ENCODE data around the gene USP15.
"Not testable (repeated sequence)": the region's sequence is repeated elsewhere in the genome, so short reads cannot be mapped to it uniquely, and the experiment has no call there.

The USP15 gene

GRCh38 chr12:62332598-62332997 is 72.4 kb downstream of the USP15 start:
- H3K27ac ChIP-seq (ENCODE audit: low read depth, low read length) = no peak overlapping the region
- H3K79me1 ChIP-seq (ENCODE audit: low read length) = no peaks in the 10 kb centered on the region
- no peaks in the 10 kb centered on the region for H3K79me2 ChIP-seq (ENCODE audit: control insufficient read depth, insufficient read depth, low read length)
- H3K27me3 ChIP-seq (ENCODE audit: insufficient read depth, low read length, poor library complexity) = no peaks in the 10 kb centered on the region
- no peak overlapping the region for H2BK15ac ChIP-seq (replicated peaks; ENCODE audit: low read depth)
- no peak overlapping the region for H3K4me2 ChIP-seq (ENCODE audit: low read length)
- no peak overlapping the region for H3K4ac ChIP-seq (ENCODE audit: low read depth, low read length)
- H3K4me3 ChIP-seq (ENCODE audit: low read length) = no peak overlapping the region
- no peak overlapping the region for H2AK5ac ChIP-seq (ENCODE audit: low read length)
- H3K9ac ChIP-seq (ENCODE audit: low read length) = no peak overlapping the region
- no peak overlapping the region for H4K5ac ChIP-seq (ENCODE audit: low read length)
- no peak for DNase-seq
- H3K56ac ChIP-seq (ENCODE audit: low read length) = no peak overlapping the region
- H3K23ac ChIP-seq (ENCODE audit: low read length) = no peak overlapping the region
- H2BK5ac ChIP-seq (ENCODE audit: low read length) = no peak overlapping the region
- no peak overlapping the region for H4K8ac ChIP-seq (ENCODE audit: low read depth, low read length)
- WGBS (ENCODE audit: extremely low coverage, insufficient coverage, low lambda C conversion rate) = no CpG with 5 or more reads among the region's 1 CpG
- H3K36me3 ChIP-seq (ENCODE audit: control insufficient read depth, insufficient read depth, low read length) = no peaks in the 10 kb centered on the region
- no peak overlapping the region for H3K18ac ChIP-seq (ENCODE audit: low read length)
- H2BK120ac ChIP-seq (ENCODE audit: low read depth, low read length) = no peak overlapping the region
- no peaks in the 10 kb centered on the region for H3K4me1 ChIP-seq (ENCODE audit: control insufficient read depth, low read depth, low read length)

GRCh38 chr12:62335057-62335456 is 74.9 kb downstream of the USP15 start:
- Histone ChIP-seq H2BK5ac (ENCODE audit: low read length) (no peak overlapping the region), H3K9ac (ENCODE audit: low read length) (no peak overlapping the region), H2AK5ac (ENCODE audit: low read length) (no peak overlapping the region), H2BK120ac (ENCODE audit: low read depth, low read length) (no peak overlapping the region), H3K36me3 (ENCODE audit: control insufficient read depth, insufficient read depth, low read length) (no peaks in the 10 kb centered on the region), H3K4me3 (ENCODE audit: low read length) (no peak overlapping the region), H3K79me2 (ENCODE audit: control insufficient read depth, insufficient read depth, low read length) (no peaks in the 10 kb centered on the region), H3K4me1 (ENCODE audit: control insufficient read depth, low read depth, low read length) (no peaks in the 10 kb centered on the region), H3K4me2 (ENCODE audit: low read length) (no peak overlapping the region), H3K56ac (ENCODE audit: low read length) (no peak overlapping the region), H3K79me1 (ENCODE audit: low read length) (no peaks in the 10 kb centered on the region), H4K5ac (ENCODE audit: low read length) (no peak overlapping the region), H3K4ac (ENCODE audit: low read depth, low read length) (no peak overlapping the region), H3K23ac (ENCODE audit: low read length) (no peak overlapping the region), H3K18ac (ENCODE audit: low read length) (no peak overlapping the region), H2BK15ac (replicated peaks; ENCODE audit: low read depth) (no peak overlapping the region), H3K27ac (ENCODE audit: low read depth, low read length) (no peak overlapping the region), H3K27me3 (ENCODE audit: insufficient read depth, low read length, poor library complexity) (no peaks in the 10 kb centered on the region), H4K8ac (ENCODE audit: low read depth, low read length) (no peak overlapping the region)
- no peak for DNase-seq
- no CpG with 5 or more reads among the region's 4 CpGs for WGBS (ENCODE audit: extremely low coverage, insufficient coverage, low lambda C conversion rate)

GRCh38 chr12:62335796-62336195 is 75.6 kb downstream of the USP15 start:
- no peaks in the 10 kb centered on the region for H3K79me1 ChIP-seq (ENCODE audit: low read length)
- no peaks in the 10 kb centered on the region for H3K79me2 ChIP-seq (ENCODE audit: control insufficient read depth, insufficient read depth, low read length)
- H3K36me3 ChIP-seq (ENCODE audit: control insufficient read depth, insufficient read depth, low read length) = no peaks in the 10 kb centered on the region
- H3K23ac ChIP-seq (ENCODE audit: low read length) = no peak overlapping the region
- no peak for DNase-seq
- no peak overlapping the region for H2AK5ac ChIP-seq (ENCODE audit: low read length)
- no peak overlapping the region for H3K4ac ChIP-seq (ENCODE audit: low read depth, low read length)
- H3K4me1 ChIP-seq (ENCODE audit: control insufficient read depth, low read depth, low read length) = no peaks in the 10 kb centered on the region
- H4K5ac ChIP-seq (ENCODE audit: low read length) = no peak overlapping the region
- H3K4me2 ChIP-seq (ENCODE audit: low read length) = no peak overlapping the region
- no peak overlapping the region for H3K4me3 ChIP-seq (ENCODE audit: low read length)
- no peak overlapping the region for H3K18ac ChIP-seq (ENCODE audit: low read length)
- H4K8ac ChIP-seq (ENCODE audit: low read depth, low read length) = no peak overlapping the region
- H3K56ac ChIP-seq (ENCODE audit: low read length) = no peak overlapping the region
- H3K27me3 ChIP-seq (ENCODE audit: insufficient read depth, low read length, poor library complexity) = no peaks in the 10 kb centered on the region
- H3K27ac ChIP-seq (ENCODE audit: low read depth, low read length) = no peak overlapping the region
- H3K9ac ChIP-seq (ENCODE audit: low read length) = no peak overlapping the region
- H2BK15ac ChIP-seq (replicated peaks; ENCODE audit: low read depth) = no peak overlapping the region
- WGBS (ENCODE audit: extremely low coverage, insufficient coverage, low lambda C conversion rate) = no CpG with 5 or more reads among the region's 3 CpGs
- no peak overlapping the region for H2BK120ac ChIP-seq (ENCODE audit: low read depth, low read length)
- no peak overlapping the region for H2BK5ac ChIP-seq (ENCODE audit: low read length)

- H3K18ac ChIP-seq (ENCODE audit: low read length); H2BK5ac ChIP-seq (ENCODE audit: low read length); H3K9ac ChIP-seq (ENCODE audit: low read length); H2BK120ac ChIP-seq (ENCODE audit: low read depth, low read length); H3K36me3 ChIP-seq (ENCODE audit: control insufficient read depth, insufficient read depth, low read length); H3K4me1 ChIP-seq (ENCODE audit: control insufficient read depth, low read depth, low read length); H3K4me3 ChIP-seq (ENCODE audit: low read length); H4K8ac ChIP-seq (ENCODE audit: low read depth, low read length); H3K4ac ChIP-seq (ENCODE audit: low read depth, low read length); H3K79me2 ChIP-seq (ENCODE audit: control insufficient read depth, insufficient read depth, low read length); DNase-seq; H3K56ac ChIP-seq (ENCODE audit: low read length); H3K4me2 ChIP-seq (ENCODE audit: low read length); H2BK15ac ChIP-seq (replicated peaks; ENCODE audit: low read depth); H4K5ac ChIP-seq (ENCODE audit: low read length); H3K79me1 ChIP-seq (ENCODE audit: low read length); H3K23ac ChIP-seq (ENCODE audit: low read length); H2AK5ac ChIP-seq (ENCODE audit: low read length); H3K27me3 ChIP-seq (ENCODE audit: insufficient read depth, low read length, poor library complexity); H3K27ac ChIP-seq (ENCODE audit: low read depth, low read length): not testable (repeated sequence)
Observed at GRCh38 chr12:62337643-62338042, 77.4 kb downstream of the USP15 start.

- not testable (repeated sequence) for H3K9ac ChIP-seq (ENCODE audit: low read length); H4K8ac ChIP-seq (ENCODE audit: low read depth, low read length); H4K5ac ChIP-seq (ENCODE audit: low read length); H2AK5ac ChIP-seq (ENCODE audit: low read length); H3K4ac ChIP-seq (ENCODE audit: low read depth, low read length); H3K4me1 ChIP-seq (ENCODE audit: control insufficient read depth, low read depth, low read length); H3K56ac ChIP-seq (ENCODE audit: low read length); H3K79me1 ChIP-seq (ENCODE audit: low read length); H3K79me2 ChIP-seq (ENCODE audit: control insufficient read depth, insufficient read depth, low read length); H3K23ac ChIP-seq (ENCODE audit: low read length); H3K27ac ChIP-seq (ENCODE audit: low read depth, low read length); H2BK15ac ChIP-seq (replicated peaks; ENCODE audit: low read depth); H3K27me3 ChIP-seq (ENCODE audit: insufficient read depth, low read length, poor library complexity); H3K36me3 ChIP-seq (ENCODE audit: control insufficient read depth, insufficient read depth, low read length); H3K18ac ChIP-seq (ENCODE audit: low read length); H3K4me3 ChIP-seq (ENCODE audit: low read length); H3K4me2 ChIP-seq (ENCODE audit: low read length); DNase-seq; H2BK5ac ChIP-seq (ENCODE audit: low read length); H2BK120ac ChIP-seq (ENCODE audit: low read depth, low read length)
- WGBS (ENCODE audit: extremely low coverage, insufficient coverage, low lambda C conversion rate) = no CpG with 5 or more reads among the region's 10 CpGs
Observed at GRCh38 chr12:62342614-62343303, 82.6 kb downstream of the USP15 start.

All from mesendoderm (in vitro differentiated cells).